Measurements from ENCODE around the gene CDH3.

GRCh38 chr16:68743664-68744063 lies 98.6 kb downstream of the CDH3 start:
- TF ChIP-seq POLR2A (IDR thresholded peaks at IDR 0.05; ENCODE audit: low read length) (no peak), EP300 (IDR thresholded peaks at IDR 0.05) (no peak), EHMT2 (IDR thresholded peaks at IDR 0.05; ENCODE audit: low read depth) (no peak), MAX (IDR thresholded peaks at IDR 0.05) (no peak), HMGXB4 (CRISPR knock-in tag; IDR thresholded peaks at IDR 0.05; ENCODE audit: borderline replicate concordance) (no peak), RCOR1 (IDR thresholded peaks at IDR 0.05; ENCODE audit: low read depth, low read length) (no peak), JUN (IDR thresholded peaks at IDR 0.05) (no peak), ESRRA (IDR thresholded peaks at IDR 0.05; ENCODE audit: borderline replicate concordance, low read length) (no peak), SMC3 (IDR thresholded peaks at IDR 0.05) (no peak)
- TF ChIP-seq, protein P1, sequence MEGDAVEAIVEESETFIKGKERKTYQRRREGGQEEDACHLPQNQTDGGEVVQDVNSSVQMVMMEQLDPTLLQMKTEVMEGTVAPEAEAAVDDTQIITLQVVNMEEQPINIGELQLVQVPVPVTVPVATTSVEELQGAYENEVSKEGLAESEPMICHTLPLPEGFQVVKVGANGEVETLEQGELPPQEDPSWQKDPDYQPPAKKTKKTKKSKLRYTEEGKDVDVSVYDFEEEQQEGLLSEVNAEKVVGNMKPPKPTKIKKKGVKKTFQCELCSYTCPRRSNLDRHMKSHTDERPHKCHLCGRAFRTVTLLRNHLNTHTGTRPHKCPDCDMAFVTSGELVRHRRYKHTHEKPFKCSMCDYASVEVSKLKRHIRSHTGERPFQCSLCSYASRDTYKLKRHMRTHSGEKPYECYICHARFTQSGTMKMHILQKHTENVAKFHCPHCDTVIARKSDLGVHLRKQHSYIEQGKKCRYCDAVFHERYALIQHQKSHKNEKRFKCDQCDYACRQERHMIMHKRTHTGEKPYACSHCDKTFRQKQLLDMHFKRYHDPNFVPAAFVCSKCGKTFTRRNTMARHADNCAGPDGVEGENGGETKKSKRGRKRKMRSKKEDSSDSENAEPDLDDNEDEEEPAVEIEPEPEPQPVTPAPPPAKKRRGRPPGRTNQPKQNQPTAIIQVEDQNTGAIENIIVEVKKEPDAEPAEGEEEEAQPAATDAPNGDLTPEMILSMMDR (IDR thresholded peaks at IDR 0.05) = no peak
- TF ChIP-seq, protein P2, sequence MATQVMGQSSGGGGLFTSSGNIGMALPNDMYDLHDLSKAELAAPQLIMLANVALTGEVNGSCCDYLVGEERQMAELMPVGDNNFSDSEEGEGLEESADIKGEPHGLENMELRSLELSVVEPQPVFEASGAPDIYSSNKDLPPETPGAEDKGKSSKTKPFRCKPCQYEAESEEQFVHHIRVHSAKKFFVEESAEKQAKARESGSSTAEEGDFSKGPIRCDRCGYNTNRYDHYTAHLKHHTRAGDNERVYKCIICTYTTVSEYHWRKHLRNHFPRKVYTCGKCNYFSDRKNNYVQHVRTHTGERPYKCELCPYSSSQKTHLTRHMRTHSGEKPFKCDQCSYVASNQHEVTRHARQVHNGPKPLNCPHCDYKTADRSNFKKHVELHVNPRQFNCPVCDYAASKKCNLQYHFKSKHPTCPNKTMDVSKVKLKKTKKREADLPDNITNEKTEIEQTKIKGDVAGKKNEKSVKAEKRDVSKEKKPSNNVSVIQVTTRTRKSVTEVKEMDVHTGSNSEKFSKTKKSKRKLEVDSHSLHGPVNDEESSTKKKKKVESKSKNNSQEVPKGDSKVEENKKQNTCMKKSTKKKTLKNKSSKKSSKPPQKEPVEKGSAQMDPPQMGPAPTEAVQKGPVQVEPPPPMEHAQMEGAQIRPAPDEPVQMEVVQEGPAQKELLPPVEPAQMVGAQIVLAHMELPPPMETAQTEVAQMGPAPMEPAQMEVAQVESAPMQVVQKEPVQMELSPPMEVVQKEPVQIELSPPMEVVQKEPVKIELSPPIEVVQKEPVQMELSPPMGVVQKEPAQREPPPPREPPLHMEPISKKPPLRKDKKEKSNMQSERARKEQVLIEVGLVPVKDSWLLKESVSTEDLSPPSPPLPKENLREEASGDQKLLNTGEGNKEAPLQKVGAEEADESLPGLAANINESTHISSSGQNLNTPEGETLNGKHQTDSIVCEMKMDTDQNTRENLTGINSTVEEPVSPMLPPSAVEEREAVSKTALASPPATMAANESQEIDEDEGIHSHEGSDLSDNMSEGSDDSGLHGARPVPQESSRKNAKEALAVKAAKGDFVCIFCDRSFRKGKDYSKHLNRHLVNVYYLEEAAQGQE (IDR thresholded peaks at IDR 0.05) = no peak
- TF ChIP-seq, protein P3, sequence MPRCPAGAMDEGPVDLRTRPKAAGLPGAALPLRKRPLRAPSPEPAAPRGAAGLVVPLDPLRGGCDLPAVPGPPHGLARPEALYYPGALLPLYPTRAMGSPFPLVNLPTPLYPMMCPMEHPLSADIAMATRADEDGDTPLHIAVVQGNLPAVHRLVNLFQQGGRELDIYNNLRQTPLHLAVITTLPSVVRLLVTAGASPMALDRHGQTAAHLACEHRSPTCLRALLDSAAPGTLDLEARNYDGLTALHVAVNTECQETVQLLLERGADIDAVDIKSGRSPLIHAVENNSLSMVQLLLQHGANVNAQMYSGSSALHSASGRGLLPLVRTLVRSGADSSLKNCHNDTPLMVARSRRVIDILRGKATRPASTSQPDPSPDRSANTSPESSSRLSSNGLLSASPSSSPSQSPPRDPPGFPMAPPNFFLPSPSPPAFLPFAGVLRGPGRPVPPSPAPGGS (IDR thresholded peaks at IDR 0.05) = no peak
